ENCODE measurements around the gene SARDH. TPM values are rescaled to one million over a fixed set of nuclear protein-coding genes. Genes with fewer than 3 reads are reported as not detected.
A peak's percentile ranks its signal among the peaks of the same experiment; 100 is the strongest.

SARDH gene
- total and polyA plus RNA-seq, 4 donors: 6.9 to 10.5 (median 8.8) TPM

DNA sequence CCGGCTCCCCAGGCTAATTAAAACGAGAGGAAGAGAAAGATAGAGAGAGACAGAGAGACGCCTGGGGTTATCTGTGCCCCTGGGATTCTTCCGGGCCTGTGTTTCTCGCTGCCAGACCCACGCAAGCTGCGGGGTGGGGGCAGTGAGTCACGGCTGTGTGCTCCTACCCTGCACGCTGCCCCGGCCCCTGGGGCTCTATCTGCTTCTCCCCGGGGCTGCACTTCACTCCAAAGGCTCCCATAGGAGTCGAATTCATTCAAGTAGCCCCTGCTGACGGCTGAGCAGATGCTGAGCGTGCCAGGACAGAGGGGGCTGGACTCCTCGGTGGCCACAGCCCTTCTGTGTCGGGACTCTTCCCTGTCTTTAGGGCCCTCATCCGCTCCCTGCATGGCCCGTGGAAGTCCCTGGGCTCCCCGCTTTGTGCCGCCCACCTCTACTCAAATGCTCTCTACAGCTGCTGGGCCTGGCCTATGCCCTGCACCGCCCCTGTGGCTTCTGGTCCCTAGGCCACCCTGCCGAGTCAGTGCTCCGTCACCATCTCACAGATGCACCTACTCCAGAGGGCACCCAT lies 22.8 kb downstream of the SARDH start:
- Histone ChIP-seq H3K4me1 (ENCODE audit: control insufficient read depth, insufficient read depth, low read length) (peaks cover 27% of the 10 kb centered on the region), H3K27me3 (ENCODE audit: control insufficient read depth, insufficient read depth, low read length) (no peaks in the 10 kb centered on the region), H3K27ac (ENCODE audit: low read depth, low read length) (no peak overlapping the region), H3K4me3 (ENCODE audit: low read depth, low read length) (no peak overlapping the region), H3K36me3 (ENCODE audit: control insufficient read depth, insufficient read depth, low read length) (peaks cover 38% of the 10 kb centered on the region), H3K9me3 (ENCODE audit: control insufficient read depth, insufficient read depth, low read length) (no peaks in the 10 kb centered on the region)
- peak in 1 of 6 donors; percentile 24 for DNase-seq (ENCODE audit: low read depth in 4 of 6, low spot score in 6 of 6)
- WGBS (ENCODE audit: insufficient coverage): 72% methylated on average over 21 of the region's 23 CpGs

- Histone ChIP-seq H3K4me3 (ENCODE audit: low read depth, low read length) (no peak overlapping the region), H3K4me1 (ENCODE audit: control insufficient read depth, insufficient read depth, low read length) (peaks cover 27% of the 10 kb centered on the region), H3K27ac (ENCODE audit: low read depth, low read length) (no peak overlapping the region), H3K9me3 (ENCODE audit: control insufficient read depth, insufficient read depth, low read length) (no peaks in the 10 kb centered on the region), H3K36me3 (ENCODE audit: control insufficient read depth, insufficient read depth, low read length) (peaks cover 44% of the 10 kb centered on the region), H3K27me3 (ENCODE audit: control insufficient read depth, insufficient read depth, low read length) (no peaks in the 10 kb centered on the region)
- 74% methylated on average over 14 of the region's 15 CpGs for WGBS (ENCODE audit: insufficient coverage)
- no peak for DNase-seq (ENCODE audit: low read depth in 4 of 6, low spot score in 6 of 6)
Measured at GRCh38 chr9:133714606-133715294, 23.4 kb downstream of the SARDH start.

GRCh38 chr9:133713960-133714495 lies 24.1 kb downstream of the SARDH start:
- DNase-seq (ENCODE audit: low read depth in 4 of 6, low spot score in 6 of 6): no peak
- Histone ChIP-seq H3K36me3 (ENCODE audit: control insufficient read depth, insufficient read depth, low read length) (peaks cover 45% of the 10 kb centered on the region), H3K27ac (ENCODE audit: low read depth, low read length) (no peak overlapping the region), H3K9me3 (ENCODE audit: control insufficient read depth, insufficient read depth, low read length) (no peaks in the 10 kb centered on the region), H3K4me1 (ENCODE audit: control insufficient read depth, insufficient read depth, low read length) (peaks cover 29% of the 10 kb centered on the region), H3K27me3 (ENCODE audit: control insufficient read depth, insufficient read depth, low read length) (no peaks in the 10 kb centered on the region), H3K4me3 (ENCODE audit: low read depth, low read length) (no peak overlapping the region)
- 77% methylated on average over 18 of the region's 18 CpGs for WGBS (ENCODE audit: insufficient coverage)

DNA sequence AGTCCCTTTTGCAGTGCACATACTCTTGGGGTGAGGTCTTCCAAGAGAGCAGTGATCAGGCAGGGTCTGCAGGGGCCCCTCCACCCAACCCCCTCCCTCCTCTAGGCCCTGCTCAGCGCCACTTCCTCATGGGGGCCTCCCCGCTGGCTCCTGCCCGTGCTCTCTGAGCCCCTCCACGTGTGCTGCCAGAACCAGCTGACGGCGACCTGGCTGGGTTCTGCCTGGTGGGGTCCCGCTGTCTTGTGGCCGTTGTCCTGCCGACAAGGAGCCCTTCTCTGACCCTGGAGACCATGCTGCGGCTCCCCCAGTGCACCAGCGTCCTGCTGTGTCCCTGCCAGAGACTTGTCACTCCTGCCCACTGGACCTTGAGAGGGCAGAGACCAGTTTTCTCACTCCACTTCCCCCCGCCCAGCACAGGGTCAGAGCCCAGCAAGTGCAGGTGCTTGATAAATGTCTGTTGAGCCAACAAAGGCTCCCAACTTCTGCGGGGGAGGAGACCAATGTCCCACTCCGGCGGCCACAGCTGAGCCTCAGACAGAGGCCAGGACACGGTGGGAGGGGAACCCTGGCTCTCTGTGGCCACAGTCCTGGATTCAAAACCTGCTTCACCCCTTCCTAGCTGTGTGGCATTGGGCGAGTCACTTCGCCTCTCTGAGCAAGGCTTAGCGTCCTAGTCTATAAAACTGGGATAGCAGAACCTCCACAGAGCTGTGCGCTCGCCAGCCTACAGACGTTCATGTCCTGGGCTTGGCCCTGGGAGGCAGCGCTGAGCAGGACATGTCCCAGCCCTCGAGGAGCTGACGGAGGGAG lies 24.8 kb downstream of the SARDH start:
- no peaks in the 10 kb centered on the region for H3K27me3 ChIP-seq (ENCODE audit: control insufficient read depth, insufficient read depth, low read length)
- DNase-seq (ENCODE audit: low read depth in 4 of 6, low spot score in 6 of 6): no peak
- no peaks in the 10 kb centered on the region for H3K9me3 ChIP-seq (ENCODE audit: control insufficient read depth, insufficient read depth, low read length)
- peaks cover 45% of the 10 kb centered on the region for H3K36me3 ChIP-seq (ENCODE audit: control insufficient read depth, insufficient read depth, low read length)
- no peak overlapping the region for H3K4me3 ChIP-seq (ENCODE audit: low read depth, low read length)
- 64% methylated on average over 24 of the region's 25 CpGs for WGBS (ENCODE audit: insufficient coverage)
- H3K27ac ChIP-seq (ENCODE audit: low read depth, low read length): no peak overlapping the region
- peaks cover 36% of the 10 kb centered on the region for H3K4me1 ChIP-seq (ENCODE audit: control insufficient read depth, insufficient read depth, low read length)

DNA sequence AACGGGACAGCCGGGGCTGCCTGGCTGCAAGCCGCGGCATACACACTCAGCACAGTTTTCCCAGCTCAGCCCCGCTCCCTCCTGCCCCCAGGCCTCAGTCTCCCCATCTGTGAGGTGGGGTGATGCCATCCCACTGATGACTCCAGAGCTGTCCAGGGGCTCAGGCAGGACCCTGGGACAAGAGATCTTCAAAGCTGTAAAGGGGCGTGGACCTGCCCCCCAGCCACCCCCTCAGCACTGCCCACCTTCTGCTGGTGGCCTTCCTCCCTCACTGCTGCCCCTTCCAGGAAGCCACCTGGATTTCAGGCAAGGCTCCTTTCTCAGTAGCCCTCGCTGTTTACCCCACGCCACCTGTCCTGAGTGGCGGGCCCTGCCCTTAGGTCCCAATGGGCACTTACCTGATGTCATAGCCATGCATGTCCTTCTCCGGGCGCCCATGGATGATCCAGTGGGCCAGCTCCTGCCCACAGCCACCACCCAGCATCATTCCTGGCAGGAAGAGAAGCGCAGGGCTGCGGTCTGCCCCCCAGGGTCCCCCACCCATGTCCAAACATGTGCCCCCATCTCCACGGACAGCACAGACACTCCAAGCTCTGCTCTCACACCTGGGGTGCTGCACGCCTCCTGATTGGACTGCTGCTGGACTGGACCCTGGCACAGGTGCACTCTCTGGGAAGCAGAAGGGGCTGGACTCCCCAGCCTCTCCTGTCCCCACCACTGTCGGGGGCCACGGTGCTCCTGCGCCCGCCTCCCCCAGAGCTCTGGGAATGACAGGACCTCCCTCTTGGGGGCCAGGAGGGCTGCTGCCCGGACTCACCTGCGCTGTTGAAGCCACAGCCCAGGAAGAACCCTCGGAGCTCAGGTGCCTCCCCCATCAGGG lies 25.7 kb downstream of the SARDH start:
- no peak for DNase-seq (ENCODE audit: low read depth in 4 of 6, low spot score in 6 of 6)
- 88% methylated on average over 17 of the region's 22 CpGs for WGBS (ENCODE audit: insufficient coverage)
- H3K4me1 ChIP-seq (ENCODE audit: control insufficient read depth, insufficient read depth, low read length): peaks cover 45% of the 10 kb centered on the region

GRCh38 chr9:133711428-133712220 lies 26.5 kb downstream of the SARDH start:
- no peak for DNase-seq (ENCODE audit: low read depth in 4 of 6, low spot score in 6 of 6)
- peaks cover 53% of the 10 kb centered on the region for H3K4me1 ChIP-seq (ENCODE audit: control insufficient read depth, insufficient read depth, low read length)
- WGBS (ENCODE audit: insufficient coverage): 78% methylated on average over 30 of the region's 32 CpGs
- no peaks in the 10 kb centered on the region for H3K9me3 ChIP-seq (ENCODE audit: control insufficient read depth, insufficient read depth, low read length)
- H3K27ac ChIP-seq (ENCODE audit: low read depth, low read length): no peak overlapping the region
- no peak overlapping the region for H3K4me3 ChIP-seq (ENCODE audit: low read depth, low read length)
- no peaks in the 10 kb centered on the region for H3K27me3 ChIP-seq (ENCODE audit: control insufficient read depth, insufficient read depth, low read length)
- H3K36me3 ChIP-seq (ENCODE audit: control insufficient read depth, insufficient read depth, low read length): peaks cover 45% of the 10 kb centered on the region

More for the DNA sequence above, 25.7 kb downstream of the SARDH start:
- Histone ChIP-seq H3K27me3 (ENCODE audit: control insufficient read depth, insufficient read depth, low read length) (no peaks in the 10 kb centered on the region), H3K36me3 (ENCODE audit: control insufficient read depth, insufficient read depth, low read length) (peaks cover 50% of the 10 kb centered on the region), H3K9me3 (ENCODE audit: control insufficient read depth, insufficient read depth, low read length) (no peaks in the 10 kb centered on the region), H3K27ac (ENCODE audit: low read depth, low read length) (no peak overlapping the region), H3K4me3 (ENCODE audit: low read depth, low read length) (no peak overlapping the region)

DNA sequence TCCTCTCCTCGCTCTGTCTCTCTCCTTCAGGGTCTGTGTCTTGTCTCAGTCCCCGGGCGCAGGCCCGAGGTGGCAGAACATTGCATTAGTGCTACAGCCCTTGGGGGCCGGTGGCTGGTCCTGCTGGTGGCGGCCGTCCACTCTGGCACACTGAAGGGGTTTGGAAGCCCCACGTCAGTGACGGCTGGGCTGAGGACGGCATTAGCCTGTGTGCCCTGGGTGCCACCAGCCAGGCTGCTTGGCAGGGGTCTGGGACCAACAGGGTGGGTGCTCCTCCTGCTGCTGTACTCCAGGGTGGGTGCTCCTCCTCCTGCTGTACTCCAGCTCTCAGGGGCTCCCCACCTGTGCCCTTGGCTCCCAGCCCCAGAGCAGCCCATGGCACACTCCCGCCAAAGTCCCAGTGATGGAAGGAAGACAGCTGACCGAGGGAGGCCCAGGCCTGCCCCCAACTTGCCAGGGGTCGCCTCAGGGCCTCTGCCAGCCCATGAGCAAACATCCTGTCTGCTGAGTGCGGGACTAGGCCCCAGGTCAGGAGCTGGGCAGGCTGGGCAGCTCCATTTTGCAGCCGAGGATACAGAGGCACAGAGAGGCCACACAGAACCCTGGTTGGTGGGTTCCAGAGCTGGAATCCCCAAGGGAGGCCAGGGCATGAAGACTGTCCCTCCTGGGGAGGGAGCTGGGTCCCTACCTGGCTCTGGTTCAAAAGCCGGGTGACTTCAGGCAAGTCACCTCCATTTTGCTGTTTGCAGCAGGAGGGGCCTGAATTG lies 27.3 kb downstream of the SARDH start:
- no peak for DNase-seq (ENCODE audit: low read depth in 4 of 6, low spot score in 6 of 6)
- Histone ChIP-seq H3K4me3 (ENCODE audit: low read depth, low read length) (no peak overlapping the region), H3K27ac (ENCODE audit: low read depth, low read length) (no peak overlapping the region), H3K4me1 (ENCODE audit: control insufficient read depth, insufficient read depth, low read length) (peaks cover 49% of the 10 kb centered on the region), H3K9me3 (ENCODE audit: control insufficient read depth, insufficient read depth, low read length) (no peaks in the 10 kb centered on the region), H3K27me3 (ENCODE audit: control insufficient read depth, insufficient read depth, low read length) (no peaks in the 10 kb centered on the region), H3K36me3 (ENCODE audit: control insufficient read depth, insufficient read depth, low read length) (peaks cover 41% of the 10 kb centered on the region)
- WGBS (ENCODE audit: insufficient coverage): 86% methylated on average over 15 of the region's 16 CpGs
